Measurements from ENCODE around the gene KSR1.

The KSR1 gene

DNA sequence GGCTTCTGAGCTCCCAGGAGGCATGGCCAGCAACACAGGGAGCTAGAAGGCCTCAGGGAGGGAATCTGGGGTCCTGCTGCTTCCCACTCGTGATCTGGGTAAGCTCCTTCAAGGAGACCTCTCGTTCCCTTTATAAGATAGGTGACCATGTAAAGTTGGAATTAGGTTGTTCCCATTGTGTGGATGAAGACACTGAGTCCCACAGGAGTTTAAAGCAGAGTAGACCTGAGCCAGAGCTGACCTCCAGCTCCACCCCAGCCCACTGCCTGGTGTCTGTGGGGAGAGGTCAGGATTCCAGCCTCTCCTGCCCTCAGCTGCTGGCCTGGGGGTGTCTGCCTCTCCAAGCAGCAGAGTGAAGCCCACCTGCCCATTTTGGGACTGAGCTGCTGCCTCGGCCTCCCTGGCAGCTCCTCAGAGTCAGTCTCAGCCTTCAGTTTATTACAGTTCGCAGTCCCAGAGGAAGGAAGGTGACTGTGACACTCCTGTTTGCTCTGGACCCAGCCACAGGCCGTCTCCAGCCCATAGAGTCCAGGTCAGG lies 141.6 kb downstream of the KSR1 start:
- DNase-seq, result no peak

DNA sequence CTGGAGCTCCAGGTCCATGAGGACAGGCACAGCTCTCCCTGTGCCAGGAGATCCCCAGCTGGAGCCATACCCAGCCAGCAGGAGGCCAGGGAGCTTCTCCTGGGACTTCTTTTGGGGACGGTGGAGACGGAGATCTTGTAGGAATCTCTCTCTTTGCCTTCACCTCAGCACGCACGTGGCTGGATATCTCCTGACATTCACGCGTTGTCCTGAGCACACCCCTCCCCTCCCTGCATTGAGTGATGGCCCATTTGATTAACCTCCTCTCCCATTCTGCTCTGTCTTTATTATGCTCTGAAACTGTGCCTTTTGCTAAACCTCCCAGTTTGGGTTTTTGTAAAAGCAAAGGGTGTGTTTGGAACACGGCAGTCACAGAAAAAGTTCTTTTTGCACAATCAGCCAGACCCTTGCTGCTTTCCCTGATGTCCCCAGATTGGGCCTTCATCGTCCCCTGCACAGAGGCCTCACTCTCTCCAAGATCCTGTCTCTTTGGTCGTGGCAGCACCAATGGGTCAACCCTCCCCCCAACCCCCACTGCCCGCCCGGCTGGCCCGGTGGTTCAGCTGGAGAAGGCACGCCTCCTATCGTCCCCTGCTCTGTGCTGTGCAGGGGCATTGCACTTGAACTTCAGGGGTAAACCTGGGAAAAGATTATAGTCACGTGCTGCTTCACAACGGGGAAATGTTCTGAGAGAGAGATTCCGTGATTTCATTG lies 142.2 kb downstream of the KSR1 start:
- DNase-seq, result no peak

DNA sequence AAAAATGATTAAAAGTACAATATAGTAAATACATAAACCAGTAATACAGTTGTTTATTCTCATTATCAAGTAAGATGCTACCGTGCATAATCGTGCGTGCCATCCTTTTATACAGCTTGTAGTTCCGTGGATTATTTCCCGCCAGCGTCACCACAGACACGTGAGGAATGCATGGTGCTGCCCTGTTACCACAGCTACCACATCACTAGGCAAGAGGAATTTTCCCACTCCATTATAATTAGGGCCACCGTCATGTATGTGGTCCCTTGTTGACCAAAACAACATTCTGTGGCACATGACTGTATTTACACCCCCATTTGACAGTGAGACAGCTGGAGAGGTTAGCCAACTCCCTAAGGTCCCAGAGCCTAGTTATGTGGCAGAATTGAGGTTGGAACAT lies 144.2 kb downstream of the KSR1 start:
- DNase-seq, result no peak

DNA sequence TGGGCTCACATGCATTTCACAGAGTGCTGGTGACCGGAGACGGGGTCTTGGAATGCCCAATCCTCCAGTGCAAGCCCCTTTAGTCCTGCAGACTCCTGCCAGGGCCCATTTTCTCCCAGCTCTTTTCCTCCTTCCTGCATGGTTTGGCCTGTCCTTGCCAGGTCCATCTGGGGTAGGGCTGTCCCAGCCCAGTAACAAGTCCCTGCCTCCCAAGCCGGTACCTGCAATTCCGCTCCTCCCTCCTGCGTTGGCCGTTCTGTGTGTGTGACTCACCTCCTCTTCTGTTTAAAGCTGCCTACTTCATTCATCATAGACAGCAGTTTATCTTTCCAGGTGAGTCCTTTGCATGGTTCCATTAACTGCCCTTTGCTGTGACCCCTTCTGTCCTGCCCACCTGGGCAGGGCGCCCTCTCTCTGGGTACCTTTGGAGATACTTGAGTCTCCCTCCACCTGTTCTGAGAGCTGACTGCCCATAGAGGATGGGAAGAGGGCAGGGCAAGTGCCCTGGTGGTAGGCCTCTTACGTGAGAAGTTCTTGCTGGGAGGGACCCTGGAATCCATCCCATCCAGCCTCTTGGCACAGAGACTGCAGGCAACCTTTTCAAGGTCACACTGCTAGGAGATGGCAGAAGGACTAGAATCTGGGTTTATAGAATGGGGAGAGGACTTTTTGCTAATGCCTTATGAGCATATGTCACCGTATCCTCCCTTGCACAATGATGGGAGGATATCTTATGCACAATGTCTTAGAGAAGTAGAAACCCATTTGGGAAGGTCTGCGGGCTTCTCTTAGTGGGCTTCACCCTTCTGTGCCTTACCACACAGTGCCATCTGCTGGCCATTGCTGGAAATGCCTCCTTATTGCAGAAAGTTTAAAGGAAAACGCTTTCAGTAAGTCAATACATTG lies 145.1 kb downstream of the KSR1 start:
- peak; percentile 94 for DNase-seq

DNA sequence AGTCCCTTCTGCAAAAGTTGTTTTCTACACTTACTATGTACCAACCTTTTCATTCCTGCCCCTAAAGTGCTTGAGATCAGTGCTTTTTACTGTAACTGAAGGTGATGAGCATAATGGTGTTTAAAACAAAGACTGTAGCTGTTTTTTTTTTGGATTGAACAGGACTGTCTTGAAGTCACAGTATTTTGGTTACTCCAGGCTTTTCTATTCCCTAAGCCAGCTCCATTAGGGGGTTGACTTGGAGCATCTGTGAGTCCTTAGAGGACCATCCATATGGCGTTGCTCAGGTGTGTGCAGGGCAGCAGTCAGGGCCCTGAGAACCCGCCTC lies 145.7 kb downstream of the KSR1 start:
- no peak for DNase-seq

DNA sequence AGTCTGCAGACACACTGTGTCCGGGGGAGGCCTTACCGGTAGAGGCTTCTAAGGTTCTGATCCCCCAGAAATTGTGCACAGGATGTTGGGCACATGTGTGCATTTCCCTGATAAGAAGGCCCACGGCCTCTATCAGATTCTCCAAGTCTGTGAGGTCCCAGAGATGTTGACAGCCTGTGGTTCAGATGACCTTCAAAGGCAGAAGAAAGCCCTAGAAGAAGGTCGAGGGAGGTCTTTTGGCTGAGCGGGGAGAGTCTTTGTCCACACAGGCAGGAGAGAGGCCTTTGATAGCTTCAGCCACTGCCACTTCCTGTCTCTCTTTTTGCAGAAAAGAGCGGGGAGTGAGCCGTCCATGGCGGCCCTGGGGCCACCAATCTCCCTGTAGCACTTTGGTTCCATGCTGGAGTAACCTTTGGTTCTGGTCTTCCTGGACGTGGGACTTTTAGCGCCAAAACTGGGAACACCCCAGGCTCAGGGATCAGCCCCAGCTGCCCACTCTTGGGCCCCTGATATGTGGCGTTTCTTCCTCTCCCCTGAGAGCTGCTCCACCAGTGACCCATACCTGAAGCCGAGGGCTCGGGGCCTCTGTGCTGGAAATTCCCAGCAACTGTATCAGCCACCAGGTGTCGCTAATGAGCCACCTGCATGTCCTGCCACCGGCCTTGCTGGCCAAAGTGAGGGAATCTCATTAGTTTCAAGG lies 146.6 kb downstream of the KSR1 start:
- peak; percentile 95 for DNase-seq

DNA sequence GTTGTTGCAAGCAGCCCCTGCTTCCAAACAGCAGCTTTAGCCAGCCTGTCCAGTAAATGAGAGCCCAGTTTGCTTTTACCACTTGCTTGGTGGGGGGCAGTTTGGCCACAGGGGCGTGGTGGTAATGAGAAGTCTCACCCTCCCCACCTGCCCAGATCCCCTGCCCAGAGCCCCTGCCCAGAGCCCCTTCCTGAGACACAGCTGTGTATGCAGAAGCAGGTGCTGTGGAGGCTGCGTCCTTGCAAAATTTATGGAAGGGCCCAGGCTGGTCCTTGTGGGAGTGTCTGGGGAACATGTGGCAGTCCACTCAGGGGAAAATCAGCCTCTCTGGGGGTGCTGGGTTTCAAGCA lies 147.1 kb downstream of the KSR1 start:
- DNase-seq, result peak; percentile 13

DNA sequence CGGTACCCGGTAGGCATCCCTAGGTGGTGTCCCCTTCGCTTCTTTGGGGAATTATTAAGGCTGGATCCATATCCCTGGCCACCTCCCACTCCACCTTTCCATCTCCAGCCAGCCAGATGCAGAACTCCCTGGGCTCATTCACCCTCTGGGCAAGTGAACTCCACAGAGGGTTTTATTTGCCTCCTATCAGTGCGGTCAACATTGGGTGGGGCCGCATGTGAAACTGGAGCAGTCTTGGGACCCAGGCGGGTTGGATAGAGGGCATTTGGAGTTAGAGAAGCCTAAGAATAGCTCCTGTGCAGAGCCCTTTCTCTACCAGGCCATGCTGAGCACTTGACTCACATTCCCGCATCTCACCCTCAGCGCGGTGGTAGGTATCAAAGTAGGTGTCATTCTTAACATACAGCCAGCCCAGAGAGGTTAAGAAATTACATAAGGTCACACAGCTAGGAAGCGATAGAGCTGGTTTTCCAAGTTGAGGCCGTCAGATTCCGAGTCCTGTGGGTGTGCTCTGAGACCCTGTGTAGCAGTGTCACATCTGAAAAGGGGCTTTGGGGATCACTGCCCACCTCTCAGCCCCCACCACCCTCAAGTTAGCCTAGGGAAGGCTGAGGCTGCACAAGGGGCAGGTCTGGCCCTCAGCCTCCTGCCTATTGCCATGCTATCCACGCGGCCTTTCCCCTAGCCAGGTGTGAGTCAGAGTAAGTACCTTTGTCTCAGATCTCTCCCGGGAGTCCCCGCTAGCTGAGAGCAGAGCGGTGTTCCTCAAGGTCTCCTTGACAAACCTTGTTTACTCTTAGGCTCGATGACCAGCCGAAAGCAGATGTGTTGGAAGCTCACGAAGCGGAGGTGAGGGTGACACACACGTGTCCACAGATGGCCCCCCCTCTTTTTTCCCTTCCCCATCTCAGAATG lies 147.9 kb downstream of the KSR1 start:
- DNase-seq, result peak; percentile 63

DNA sequence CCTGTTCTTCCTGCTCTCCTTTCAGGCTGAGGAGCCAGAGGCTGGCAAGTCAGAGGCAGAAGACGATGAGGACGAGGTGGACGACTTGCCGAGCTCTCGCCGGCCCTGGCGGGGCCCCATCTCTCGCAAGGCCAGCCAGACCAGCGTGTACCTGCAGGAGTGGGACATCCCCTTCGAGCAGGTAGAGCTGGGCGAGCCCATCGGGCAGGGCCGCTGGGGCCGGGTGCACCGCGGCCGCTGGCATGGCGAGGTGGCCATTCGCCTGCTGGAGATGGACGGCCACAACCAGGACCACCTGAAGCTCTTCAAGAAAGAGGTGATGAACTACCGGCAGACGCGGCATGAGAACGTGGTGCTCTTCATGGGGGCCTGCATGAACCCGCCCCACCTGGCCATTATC lies 149.2 kb downstream of the KSR1 start:
- no peak for DNase-seq

DNA sequence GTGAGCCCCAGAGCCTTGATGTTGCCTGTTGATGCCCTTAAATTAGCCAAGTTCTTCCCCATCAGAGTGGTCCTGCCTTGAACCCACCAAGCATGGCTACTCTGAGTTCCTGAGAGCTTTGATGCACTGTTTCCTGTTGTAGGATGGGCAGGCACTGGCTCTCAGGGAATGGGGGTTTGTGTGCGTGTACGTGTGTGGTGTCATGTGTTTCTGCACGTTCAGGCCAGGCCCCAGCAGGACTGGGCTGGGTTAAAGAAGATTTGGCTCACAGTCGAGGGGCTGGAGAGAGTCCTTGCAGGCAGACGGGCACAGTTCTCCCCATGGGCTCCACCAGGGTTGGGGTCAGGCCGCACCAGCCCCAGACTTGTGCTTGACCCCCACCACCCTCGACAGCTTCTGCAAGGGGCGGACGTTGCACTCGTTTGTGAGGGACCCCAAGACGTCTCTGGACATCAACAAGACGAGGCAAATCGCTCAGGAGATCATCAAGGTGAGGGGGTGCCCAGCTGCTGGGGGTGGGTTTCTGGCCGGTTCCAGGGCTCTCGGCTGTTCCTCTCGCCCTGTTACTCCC lies 151.4 kb downstream of the KSR1 start:
- DNase-seq, result no peak

DNA sequence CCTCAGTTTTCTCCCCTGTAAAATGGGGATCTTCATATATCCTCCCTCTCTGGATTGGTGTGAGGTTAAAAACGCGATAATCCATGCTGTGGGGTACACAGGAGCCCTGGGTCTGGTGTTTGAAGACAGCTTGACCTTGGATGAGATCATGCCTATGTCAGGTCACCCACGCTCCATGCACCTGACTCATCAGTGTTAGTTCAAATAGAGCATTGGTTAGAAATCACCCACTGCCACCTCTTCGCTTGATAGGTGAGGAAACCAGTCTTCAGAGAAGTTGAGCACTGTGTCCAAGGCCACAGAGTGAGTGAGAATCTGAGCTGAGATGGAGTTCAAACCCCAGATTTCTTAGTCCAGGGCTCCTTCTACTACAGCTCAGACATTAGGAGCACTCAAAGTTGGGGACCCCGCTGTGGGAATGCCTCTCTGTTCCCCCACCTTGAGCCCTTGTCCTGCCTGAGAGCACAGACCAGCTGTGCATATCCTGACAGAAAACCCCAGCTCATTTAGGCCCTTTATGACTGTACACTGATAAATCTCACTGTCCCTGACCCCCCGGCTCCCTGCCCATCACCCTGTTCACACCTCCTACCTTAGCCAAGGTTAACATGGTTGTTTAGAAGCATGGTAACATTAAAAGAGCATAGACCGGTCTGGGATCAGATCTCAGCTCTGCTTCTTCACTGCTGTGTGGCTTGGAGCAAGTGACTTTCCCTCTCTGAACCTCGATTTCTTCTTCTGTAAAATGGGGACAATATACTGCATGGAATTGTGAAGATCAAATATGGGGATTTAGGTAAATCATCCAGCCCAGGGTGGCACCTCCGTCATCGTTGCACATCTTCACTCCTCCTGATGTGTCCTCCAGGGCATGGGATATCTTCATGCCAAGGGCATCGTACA lies 152.3 kb downstream of the KSR1 start:
- DNase-seq, result no peak

DNA sequence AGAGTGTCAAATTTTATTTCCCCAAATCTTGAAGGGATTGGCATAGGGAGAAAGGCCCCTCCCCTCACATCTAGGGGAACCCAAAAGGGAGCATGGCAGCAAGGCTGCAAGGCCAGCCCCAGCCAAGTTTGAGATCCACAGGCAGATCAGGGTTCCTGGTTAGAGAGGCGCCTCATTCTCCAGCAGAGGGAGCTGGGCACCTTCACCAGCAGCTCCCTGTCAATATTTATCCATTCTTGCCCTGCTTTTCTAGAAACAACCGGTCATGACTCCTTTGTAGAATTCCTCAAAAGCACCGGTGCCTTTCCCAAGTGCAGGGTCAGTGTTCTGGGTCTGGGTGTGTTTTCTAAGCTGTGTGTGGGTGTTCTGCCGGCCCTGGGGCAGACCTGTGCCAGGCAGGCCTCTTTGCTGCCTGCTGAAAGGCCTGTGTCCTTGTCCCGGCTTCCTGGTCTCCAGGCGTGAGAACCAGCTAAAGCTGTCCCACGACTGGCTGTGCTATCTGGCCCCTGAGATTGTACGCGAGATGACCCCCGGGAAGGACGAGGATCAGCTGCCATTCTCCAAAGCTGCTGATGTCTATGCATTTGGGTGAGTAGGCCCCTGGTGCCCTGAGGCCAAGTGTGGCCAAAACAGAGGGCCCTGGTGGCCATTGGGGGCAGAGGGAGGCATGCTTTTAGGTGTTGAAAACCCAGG lies 153.5 kb downstream of the KSR1 start:
- DNase-seq, result peak; percentile 79

DNA sequence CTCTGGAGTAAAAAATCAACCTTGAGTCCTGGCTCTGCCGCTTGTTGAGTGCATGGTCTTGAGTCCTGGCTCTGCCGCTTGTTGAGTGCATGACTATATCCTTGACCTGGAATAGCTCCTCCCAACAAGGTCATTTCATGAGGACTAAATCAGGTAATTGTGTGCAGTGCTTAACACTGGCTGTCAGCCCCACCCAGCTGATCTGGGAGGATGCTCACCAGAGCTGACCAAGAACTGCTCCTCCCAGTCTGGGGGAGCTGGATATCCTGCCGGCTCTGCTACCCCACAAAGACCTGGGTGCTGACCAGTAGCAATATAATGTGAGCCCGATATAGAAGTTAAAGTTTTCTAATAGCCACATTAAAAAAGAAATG lies 154.0 kb downstream of the KSR1 start:
- DNase-seq, result no peak

DNA sequence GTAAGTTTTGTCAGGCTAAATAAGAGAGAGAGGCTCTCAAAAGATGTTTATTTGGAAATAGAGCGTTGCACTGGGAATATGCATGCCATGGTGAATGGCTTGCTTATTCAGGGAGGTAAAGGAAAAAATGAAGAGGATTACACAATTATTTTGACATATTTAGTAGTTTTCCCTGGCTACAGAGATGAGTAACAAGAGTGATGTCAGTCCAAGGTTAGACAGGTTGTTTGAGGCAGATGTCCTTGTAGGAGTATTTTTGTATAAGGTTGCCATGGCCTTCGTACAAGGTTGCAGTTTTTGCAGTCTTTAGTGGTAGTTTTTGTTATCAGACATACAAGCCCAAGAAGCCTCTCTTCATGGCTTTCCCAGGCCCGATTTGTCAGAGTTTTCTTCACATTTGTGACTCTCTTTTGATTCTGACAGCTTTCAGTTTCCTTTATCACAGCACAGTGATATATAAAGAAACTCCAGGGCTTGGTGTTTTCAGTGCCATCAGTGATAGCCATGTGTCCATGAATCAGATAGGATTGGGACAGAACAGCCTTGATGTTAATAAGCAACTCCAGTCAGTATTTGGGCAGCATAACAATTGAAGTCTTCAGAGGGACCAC lies 156.0 kb downstream of the KSR1 start:
- DNase-seq, result no peak

DNA sequence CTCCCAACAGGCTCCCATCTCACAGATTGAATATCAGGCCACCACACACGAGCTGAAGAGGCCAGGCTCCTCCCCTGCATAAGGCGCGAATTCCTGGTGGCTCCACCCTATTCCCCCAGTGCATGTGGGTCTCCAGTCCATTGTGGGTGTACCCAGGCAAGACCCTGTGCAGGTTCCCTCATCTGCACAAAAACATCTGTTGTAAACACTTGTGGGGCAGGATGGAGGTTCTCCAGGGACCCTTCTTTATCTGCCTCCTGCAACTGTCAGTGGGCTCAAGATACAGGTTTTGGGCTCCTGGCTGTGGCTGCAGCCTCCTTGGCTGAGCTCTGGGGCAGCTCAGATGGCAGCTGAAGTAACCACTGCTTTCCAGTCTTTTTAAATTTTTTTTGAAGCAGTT lies 157.2 kb downstream of the KSR1 start:
- DNase-seq, result peak; percentile 90

DNA sequence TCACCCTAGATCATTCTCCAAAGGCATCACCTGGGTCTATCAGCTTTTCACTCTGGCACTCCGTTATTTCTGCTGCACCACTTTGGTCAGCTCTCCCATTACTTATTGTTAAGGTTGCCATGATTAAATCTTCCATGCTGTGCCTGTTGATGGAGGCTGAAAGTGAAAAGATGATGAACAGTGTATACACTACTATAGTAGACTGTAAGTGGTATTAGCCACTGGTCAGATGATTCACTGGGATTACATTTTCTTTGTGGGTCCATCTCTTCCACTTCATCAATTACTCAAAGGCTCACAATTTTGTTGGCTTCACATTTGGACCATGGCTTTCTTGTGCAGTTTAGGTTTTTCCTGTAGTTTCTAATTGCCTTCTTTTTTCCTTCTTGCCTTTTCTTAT lies 158.9 kb downstream of the KSR1 start:
- DNase-seq, result no peak

DNA sequence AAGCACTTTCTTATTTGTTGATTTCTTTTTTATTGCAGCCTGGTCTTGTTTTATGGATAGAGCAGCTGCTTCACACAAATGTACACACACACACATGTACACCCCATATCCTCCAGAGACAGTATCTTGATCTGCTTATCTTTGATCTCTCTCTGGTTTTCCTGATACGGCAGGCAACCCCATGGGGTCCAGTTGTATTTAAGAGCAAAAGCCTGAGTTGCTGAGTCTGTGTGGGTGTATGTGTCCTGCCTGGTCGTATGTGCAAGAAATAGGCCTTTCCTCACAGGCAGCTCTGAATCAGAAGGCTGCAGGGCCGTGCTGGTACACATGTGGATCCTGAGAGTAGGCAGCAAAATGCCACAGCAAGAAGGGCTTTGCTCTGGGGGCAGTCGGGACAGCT lies 160.2 kb downstream of the KSR1 start:
- peak; percentile 56 for DNase-seq

DNA sequence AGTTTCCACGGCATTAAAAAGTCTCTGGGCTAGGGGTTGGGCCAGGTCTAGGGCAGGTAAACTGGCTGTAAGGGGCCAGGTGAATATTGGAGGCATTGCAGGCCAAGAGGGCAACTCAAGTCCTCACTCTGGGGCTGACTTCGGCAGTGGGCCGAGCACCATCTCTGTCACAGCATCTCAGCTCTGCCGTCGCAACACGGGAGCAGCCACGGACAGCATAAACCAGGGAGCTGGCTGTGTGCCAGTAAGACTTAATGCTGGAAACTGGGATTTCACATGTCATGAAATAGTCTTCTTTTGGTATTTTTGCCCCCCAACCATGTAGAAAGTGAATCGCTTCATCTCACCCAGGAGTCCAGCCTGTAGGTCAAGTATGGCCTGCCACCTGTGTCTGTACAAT lies 162.2 kb downstream of the KSR1 start:
- DNase-seq, result no peak

DNA sequence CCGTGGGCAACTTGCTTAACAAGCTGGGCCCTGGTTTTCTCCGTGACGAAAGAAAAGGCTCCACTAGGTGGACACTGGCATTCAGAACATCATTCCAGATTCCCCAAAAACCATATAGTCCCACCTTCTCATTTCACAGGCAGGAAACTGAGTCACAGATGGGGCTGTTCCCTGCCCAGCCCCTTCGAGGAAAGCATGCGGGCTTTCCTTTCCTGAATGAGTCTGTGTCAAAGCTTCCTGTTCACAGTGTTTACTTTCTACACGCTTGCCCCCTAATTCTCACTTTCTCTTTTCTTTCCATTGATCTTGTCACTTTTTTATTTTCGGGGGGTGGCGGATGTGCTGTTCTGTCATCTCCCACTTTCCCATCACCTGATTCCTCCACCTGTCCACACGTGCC lies 164.5 kb downstream of the KSR1 start:
- no peak for DNase-seq

DNA sequence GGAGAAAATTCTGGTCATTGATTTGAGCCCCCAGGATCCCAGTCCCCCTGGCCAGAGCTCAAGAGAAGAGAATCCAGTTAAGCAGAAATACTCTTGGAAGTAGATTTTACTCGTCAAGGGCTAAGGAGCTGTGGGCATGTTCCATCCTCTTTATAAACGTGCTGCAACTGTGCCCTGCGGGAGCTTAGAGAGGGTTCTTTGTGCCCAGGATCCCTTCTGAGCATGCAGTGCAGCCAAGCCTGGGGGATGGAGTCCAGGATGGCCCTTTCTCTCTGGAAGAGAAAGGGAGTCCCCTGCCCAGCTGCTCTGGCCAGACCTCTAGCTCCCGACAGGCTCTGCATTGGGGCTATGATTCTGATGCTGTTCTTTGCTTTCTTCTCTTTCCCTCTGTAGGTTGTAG lies 165.3 kb downstream of the KSR1 start:
- no peak for DNase-seq

Data from hematopoietic multipotent progenitor cell treated with erythropoietin and hydrocortisone succinate and interleukin-3 and kit ligand, for 4 days (in vitro differentiated cells).